IMR-90 (cell line): ENCODE data around the gene DAG1. TPM values are rescaled to one million over a fixed set of nuclear protein-coding genes. Genes with fewer than 3 reads are reported as not detected.

Experiments used
- ATAC-seq: fragments of 200-7000 bp; cut with Tn5 transposase; 2 replicates; pipeline ENCODE4 v1.9.1; 2020; ENCODE audit warnings: low read depth, mild to moderate bottlenecking, moderate library complexity
- BruUV-seq: library from RNA; stranded (reverse); fragments of 400-500 nt; replicated peaks from 2 replicates; lab custom pipeline; 2021; lab: Mats Ljungman, UMichigan
- CTCF ChIA-PET: fragments of 300-600 bp; formaldehyde crosslinking; extraction: SDS; loops from one replicate; lab custom pipeline; 2021; ENCODE audit warnings: antibody characterized with exemption; lab: Yijun Ruan, JAX
- POLR2A ChIA-PET: fragments of 300-600 bp; sonication (Branson Sonifier 250); formaldehyde crosslinking; loops from one replicate; lab custom pipeline; 2022; ENCODE audit warnings: antibody characterized with exemption; ENCODE audit not compliant: unreplicated experiment; lab: Charles Lee
- DNase-seq: peaks from one replicate; pipeline ENCODE4 v3.0.0; 2013
- H2AFZ ChIP-seq: replicated peaks from 2 replicates; pipeline ENCODE3; 2013; ENCODE audit warnings: low read length, mild to moderate bottlenecking; ENCODE audit not compliant: poor library complexity
- H2AK5ac ChIP-seq: 2 replicates; pipeline ENCODE4 v1.6.1; 2013; ENCODE audit warnings: low read depth, low read length, inconsistent platforms
- H2AK9ac ChIP-seq: replicated peaks from 2 replicates; pipeline ENCODE3; 2013; ENCODE audit warnings: mild to moderate bottlenecking, low read depth, low read length, moderate library complexity; ENCODE audit not compliant: poor library complexity
- H2BK120ac ChIP-seq: 2 replicates; pipeline ENCODE4 v1.6.1; 2013; ENCODE audit warnings: low read depth, low read length, inconsistent platforms
- H2BK15ac ChIP-seq: 3 replicates; pipeline ENCODE4 v1.6.1; 2013; ENCODE audit warnings: low read depth, low read length, inconsistent platforms
- H2BK20ac ChIP-seq: 2 replicates; pipeline ENCODE4 v1.6.1; 2013; ENCODE audit warnings: low read depth, mild to moderate bottlenecking, inconsistent platforms, low read length, moderate library complexity
- H2BK5ac ChIP-seq: 2 replicates; pipeline ENCODE4 v1.6.1; 2013; ENCODE audit warnings: mild to moderate bottlenecking, low read depth, low read length, inconsistent platforms; ENCODE audit not compliant: poor library complexity, severe bottlenecking
- H3K14ac ChIP-seq: replicated peaks from 2 replicates; pipeline ENCODE4 v1.6.1; 2013; ENCODE audit warnings: low read depth, low read length, inconsistent platforms
- H3K18ac ChIP-seq: 2 replicates; pipeline ENCODE4 v1.6.1; 2013; ENCODE audit warnings: low read depth, low read length, control low read depth
- H3K23ac ChIP-seq: 2 replicates; pipeline ENCODE4 v1.6.1; 2013; ENCODE audit warnings: low read depth, low read length, inconsistent platforms
- H3K27ac ChIP-seq: 2 replicates; pipeline ENCODE4 v1.5.1; 2013; ENCODE audit warnings: mild to moderate bottlenecking, control low read depth, low read length; ENCODE audit not compliant: insufficient read depth
- H3K27me3 ChIP-seq: 2 replicates; pipeline ENCODE4 v1.6.1; 2013; ENCODE audit warnings: low read length; ENCODE audit not compliant: control insufficient read depth, insufficient read depth
- H3K36me3 ChIP-seq: 2 replicates; pipeline ENCODE4 v1.6.1; 2013; ENCODE audit warnings: low read length, mixed read lengths; ENCODE audit not compliant: control insufficient read depth, insufficient read depth
- H3K4ac ChIP-seq: 2 replicates; pipeline ENCODE4 v1.6.1; 2013; ENCODE audit warnings: low read depth, low read length, inconsistent platforms
- H3K4me1 ChIP-seq: 2 replicates; pipeline ENCODE4 v1.6.1; 2013; ENCODE audit warnings: low read length, mixed read lengths; ENCODE audit not compliant: control insufficient read depth, insufficient read depth
- H3K4me2 ChIP-seq: 2 replicates; pipeline ENCODE4 v1.6.1; 2013; ENCODE audit warnings: low read depth, mild to moderate bottlenecking, control low read depth, low read length, moderate library complexity
- H3K4me3 ChIP-seq: 2 replicates; pipeline ENCODE4 v1.5.1; 2013; ENCODE audit warnings: low read depth, mild to moderate bottlenecking, control low read depth, low read length, moderate library complexity; ENCODE audit not compliant: insufficient read depth
- H3K56ac ChIP-seq: 2 replicates; pipeline ENCODE4 v1.6.1; 2013; ENCODE audit warnings: low read length, inconsistent platforms; ENCODE audit not compliant: insufficient read depth; ENCODE audit errors: extremely low read depth
- H3K79me1 ChIP-seq, 2 experiments: 2 replicates each; pipeline ENCODE4 v1.6.1; 2013; ENCODE audit warnings: low read length in 2 of 2, inconsistent platforms in 1 of 2, low read depth in 1 of 2
- H3K9ac ChIP-seq: 2 replicates; pipeline ENCODE4 v1.6.1; 2013; ENCODE audit warnings: low read depth, low read length, control low read depth
- H3K9me1 ChIP-seq: 2 replicates; pipeline ENCODE4 v1.6.1; 2013; ENCODE audit warnings: low read length, inconsistent platforms; ENCODE audit not compliant: insufficient read depth
- H3K9me3 ChIP-seq: 2 replicates; pipeline ENCODE4 v1.6.1; 2013; ENCODE audit warnings: low read length; ENCODE audit not compliant: control insufficient read depth, insufficient read depth
- H4K20me1 ChIP-seq: 2 replicates; pipeline ENCODE4 v1.6.1; 2013; ENCODE audit warnings: low read length, inconsistent platforms; ENCODE audit not compliant: insufficient read depth
- H4K5ac ChIP-seq: 2 replicates; pipeline ENCODE4 v1.6.1; 2013; ENCODE audit warnings: mild to moderate bottlenecking, low read depth, low read length, control low read depth
- H4K8ac ChIP-seq, 2 experiments: 2 replicates each; pipeline ENCODE4 v1.6.1; 2013; ENCODE audit warnings: low read depth in 2 of 2, low read length in 2 of 2, control low read depth in 1 of 2, inconsistent platforms in 1 of 2
- H4K91ac ChIP-seq: 2 replicates; pipeline ENCODE4 v1.6.1; 2013; ENCODE audit warnings: low read depth, low read length, inconsistent platforms; ENCODE audit not compliant: insufficient read depth
- CHD1 ChIP-seq: IDR thresholded peaks from 2 replicates; pipeline ENCODE4 v1.6.1; 2012; ENCODE audit warnings: low read depth, low read length, improper control_type of control experiment
- FOS ChIP-seq: fragments of 150-350 bp; IDR thresholded peaks from 2 replicates; pipeline ENCODE4 v1.6.1; 2016; ENCODE audit warnings: low read depth, low read length
- MAFK ChIP-seq: IDR thresholded peaks from 2 replicates; pipeline ENCODE4 v1.6.1; 2012; ENCODE audit warnings: low read depth, low read length, improper control_type of control experiment
- MAZ ChIP-seq: IDR thresholded peaks from 2 replicates; pipeline ENCODE4 v1.6.1; 2012; ENCODE audit warnings: low read depth, mild to moderate bottlenecking, low read length, improper control_type of control experiment, moderate library complexity, borderline replicate concordance
- NFE2L2 ChIP-seq: fragments of 150-350 bp; IDR thresholded peaks from 2 replicates; pipeline ENCODE4 v1.6.1; 2016; ENCODE audit warnings: low read depth, mild to moderate bottlenecking, low read length
- POLR2A ChIP-seq: IDR thresholded peaks from 2 replicates; pipeline ENCODE4 v1.6.1; 2012; ENCODE audit warnings: mild to moderate bottlenecking, low read depth, low read length
- RAD21 ChIP-seq: IDR thresholded peaks from 2 replicates; pipeline ENCODE4 v1.6.1; 2012; ENCODE audit warnings: low read length, improper control_type of control experiment
- RFX5 ChIP-seq: IDR thresholded peaks from 2 replicates; pipeline ENCODE4 v1.8.0; 2012; ENCODE audit warnings: low read depth, mild to moderate bottlenecking, low read length, moderate library complexity
- SMC3 ChIP-seq: fragments of 150-350 bp; IDR thresholded peaks from 2 replicates; pipeline ENCODE4 v1.6.1; 2016; ENCODE audit warnings: low read depth, mild to moderate bottlenecking, antibody characterized with exemption, low read length, moderate library complexity
- WGBS, 2 experiments: methylation state at CpG; one replicate each; pipeline versions ENCODE4 v1.1.5 to v1.1.7; 2013; ENCODE audit warnings: missing lambda C conversion rate in 2 of 2; ENCODE audit not compliant: insufficient read length in 1 of 2; ENCODE audit errors: extremely low coverage in 2 of 2; 5-methylcytosine and 5-hydroxymethylcytosine counted together
- dilution Hi-C: fragments of 300-500 bp; cut with HindIII; formaldehyde crosslinking; loops from one replicate; pipeline ENCODE4 v1.14.3; 2018; ENCODE audit warnings: low sequenced_read_pairs; ENCODE audit not compliant: unreplicated experiment
- in situ Hi-C: fragments of 300-500 bp; cut with MboI; formaldehyde crosslinking; loops from 3 replicates; pipeline ENCODE4 v1.14.3; 2019; ENCODE audit warnings: low sequenced_read_pairs, inconsistent platforms, mixed read lengths
- intact Hi-C: fragments of 100-400 bp; cut with micrococcal nuclease; formaldehyde crosslinking; loops from 2 replicates; pipeline ENCODE4 v1.10.0; 2022
- polyA plus RNA-seq, 3 experiments: library from polyadenylated mRNA; depleted of rRNA; stranded (reverse); fragments of >200 nt; gene quantifications; 2 replicates each; pipeline ENCODE4 v1.2.3, GENCODE V29; 2012; ENCODE audit warnings: low replicate concordance in 1 of 3
- total RNA-seq: library from RNA; depleted of rRNA; stranded (reverse); fragments of >200 nt; gene quantifications from 2 replicates; pipeline ENCODE4 v1.2.3, GENCODE V29; 2012
- TF ChIP-seq, protein P1 (sequence below): fragments of 150-350 bp; IDR thresholded peaks from 2 replicates; pipeline ENCODE4 v1.6.1; 2016; ENCODE audit warnings: low read depth, mild to moderate bottlenecking, low read length, moderate library complexity, borderline replicate concordance
- TF ChIP-seq, protein P2 (sequence below): fragments of 150-350 bp; IDR thresholded peaks from 2 replicates; pipeline ENCODE4 v1.6.1; 2017; ENCODE audit warnings: mild to moderate bottlenecking, antibody characterized with exemption, low read length, low read depth
- TF ChIP-seq, protein P3 (sequence below): conservative IDR thresholded peaks from 2 replicates; pipeline ENCODE4 v1.5.1; 2012; ENCODE audit warnings: mild to moderate bottlenecking, low read depth, low read length, improper control_type of control experiment

The DAG1 gene
- total and polyA plus RNA-seq, 2 of the 4 experiments (the other 2 are of a cell fraction), result 31.0 to 40.2 TPM

DNA sequence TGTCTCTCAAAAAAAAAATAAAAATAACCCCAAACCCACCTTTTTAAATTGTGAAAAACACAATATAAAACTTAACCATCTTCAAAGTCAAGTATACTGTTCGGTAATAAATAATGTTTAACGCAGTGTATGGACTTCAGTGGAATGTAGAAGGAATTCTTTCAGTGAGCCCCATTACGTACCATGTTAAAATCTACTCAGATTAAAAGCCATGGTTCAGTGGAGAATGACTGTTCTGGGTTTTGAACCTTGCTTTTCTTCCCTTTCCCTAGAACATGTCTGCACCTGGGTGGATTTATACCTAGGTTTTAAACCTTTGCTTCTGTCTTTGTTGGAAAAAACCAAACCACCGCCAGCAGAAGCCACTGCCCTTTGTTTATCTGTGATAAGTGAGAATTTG is 27.5 kb downstream of the DAG1 start:
- intact Hi-C loops, result no loop called here
- H3K27ac ChIP-seq, result no peak overlapping the region
- no peak overlapping the region for H3K4me3 ChIP-seq
- peaks cover 25% of the 10 kb centered on the region for H3K4me1 ChIP-seq
- TF ChIP-seq, protein P1, sequence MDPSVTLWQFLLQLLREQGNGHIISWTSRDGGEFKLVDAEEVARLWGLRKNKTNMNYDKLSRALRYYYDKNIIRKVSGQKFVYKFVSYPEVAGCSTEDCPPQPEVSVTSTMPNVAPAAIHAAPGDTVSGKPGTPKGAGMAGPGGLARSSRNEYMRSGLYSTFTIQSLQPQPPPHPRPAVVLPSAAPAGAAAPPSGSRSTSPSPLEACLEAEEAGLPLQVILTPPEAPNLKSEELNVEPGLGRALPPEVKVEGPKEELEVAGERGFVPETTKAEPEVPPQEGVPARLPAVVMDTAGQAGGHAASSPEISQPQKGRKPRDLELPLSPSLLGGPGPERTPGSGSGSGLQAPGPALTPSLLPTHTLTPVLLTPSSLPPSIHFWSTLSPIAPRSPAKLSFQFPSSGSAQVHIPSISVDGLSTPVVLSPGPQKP, result no peak
- TF ChIP-seq RAD21, result no peak
- TF ChIP-seq NFE2L2, result no peak
- TF ChIP-seq CHD1, result no peak
- TF ChIP-seq, protein P2, sequence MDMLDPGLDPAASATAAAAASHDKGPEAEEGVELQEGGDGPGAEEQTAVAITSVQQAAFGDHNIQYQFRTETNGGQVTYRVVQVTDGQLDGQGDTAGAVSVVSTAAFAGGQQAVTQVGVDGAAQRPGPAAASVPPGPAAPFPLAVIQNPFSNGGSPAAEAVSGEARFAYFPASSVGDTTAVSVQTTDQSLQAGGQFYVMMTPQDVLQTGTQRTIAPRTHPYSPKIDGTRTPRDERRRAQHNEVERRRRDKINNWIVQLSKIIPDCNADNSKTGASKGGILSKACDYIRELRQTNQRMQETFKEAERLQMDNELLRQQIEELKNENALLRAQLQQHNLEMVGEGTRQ, result no peak
- TF ChIP-seq MAFK, result no peak
- no peak for TF ChIP-seq MAZ
- no peak for TF ChIP-seq FOS
- no peak for TF ChIP-seq POLR2A
- TF ChIP-seq, protein P3, sequence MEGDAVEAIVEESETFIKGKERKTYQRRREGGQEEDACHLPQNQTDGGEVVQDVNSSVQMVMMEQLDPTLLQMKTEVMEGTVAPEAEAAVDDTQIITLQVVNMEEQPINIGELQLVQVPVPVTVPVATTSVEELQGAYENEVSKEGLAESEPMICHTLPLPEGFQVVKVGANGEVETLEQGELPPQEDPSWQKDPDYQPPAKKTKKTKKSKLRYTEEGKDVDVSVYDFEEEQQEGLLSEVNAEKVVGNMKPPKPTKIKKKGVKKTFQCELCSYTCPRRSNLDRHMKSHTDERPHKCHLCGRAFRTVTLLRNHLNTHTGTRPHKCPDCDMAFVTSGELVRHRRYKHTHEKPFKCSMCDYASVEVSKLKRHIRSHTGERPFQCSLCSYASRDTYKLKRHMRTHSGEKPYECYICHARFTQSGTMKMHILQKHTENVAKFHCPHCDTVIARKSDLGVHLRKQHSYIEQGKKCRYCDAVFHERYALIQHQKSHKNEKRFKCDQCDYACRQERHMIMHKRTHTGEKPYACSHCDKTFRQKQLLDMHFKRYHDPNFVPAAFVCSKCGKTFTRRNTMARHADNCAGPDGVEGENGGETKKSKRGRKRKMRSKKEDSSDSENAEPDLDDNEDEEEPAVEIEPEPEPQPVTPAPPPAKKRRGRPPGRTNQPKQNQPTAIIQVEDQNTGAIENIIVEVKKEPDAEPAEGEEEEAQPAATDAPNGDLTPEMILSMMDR, result no peak
- no peak for TF ChIP-seq SMC3
- TF ChIP-seq RFX5, result no peak
- no peak overlapping the region for H4K5ac ChIP-seq
- no CpG with 5 or more reads among the region's 4 CpGs for WGBS, 2 experiments
- no peaks in the 10 kb centered on the region for H4K20me1 ChIP-seq
- H2BK20ac ChIP-seq, result no peak overlapping the region
- H3K56ac ChIP-seq, result no peak overlapping the region
- no peak overlapping the region for H2BK5ac ChIP-seq
- H3K27me3 ChIP-seq, result no peaks in the 10 kb centered on the region
- POLR2A ChIA-PET, result no interaction called here
- H3K9me3 ChIP-seq, result no peaks in the 10 kb centered on the region
- no peak overlapping the region for H2AK9ac ChIP-seq
- CTCF ChIA-PET, result no interaction called here
- dilution Hi-C loops, result no loop called here
- no peak overlapping the region for H2BK120ac ChIP-seq
- H3K9me1 ChIP-seq, result peaks cover 22% of the 10 kb centered on the region
- no peaks in the 10 kb centered on the region for H3K36me3 ChIP-seq
- no peak overlapping the region for H3K4ac ChIP-seq
- BruUV-seq, result no TSS peak
- no peak overlapping the region for H4K8ac ChIP-seq
- H3K4me2 ChIP-seq, result no peak overlapping the region
- ATAC-seq (no peak), DNase-seq (no peak)
- in situ Hi-C loops, result no loop called here
- H4K91ac ChIP-seq, result no peak overlapping the region
- H3K18ac ChIP-seq, result no peak overlapping the region
- H3K14ac ChIP-seq, result no peak overlapping the region
- H2AFZ ChIP-seq, result no peak overlapping the region
- no peak overlapping the region for H3K9ac ChIP-seq
- no peak overlapping the region for H2BK15ac ChIP-seq
- H2AK5ac ChIP-seq, result no peak overlapping the region
- H3K23ac ChIP-seq, result no peak overlapping the region
- peaks cover 23 to 47% of the 10 kb centered on the region in 2 experiments for H3K79me1 ChIP-seq
